Right lobe of liver (tissue), 6 donors: Measurements from ENCODE around the gene LIPM. TPM values are rescaled to one million over a fixed set of nuclear protein-coding genes. Genes with fewer than 3 reads are reported as not detected.

Experiments used
- ATAC-seq, 4 donors: fragments of 200-7000 bp; cut with Tn5 transposase; one replicate each; pipeline ENCODE4 v1.9.1; 2020; ENCODE audit warnings: mild to moderate bottlenecking in 4 of 4, moderate library complexity in 4 of 4
- DNase-seq, 3 donors: peaks; one replicate each; pipeline ENCODE4 v3.0.0-alpha.2; 2020
- H3K27ac ChIP-seq, 3 donors: fragments of 200-600 bp; one replicate each; pipeline ENCODE4 v1.8.0; 2022
- H3K27me3 ChIP-seq, 2 donors: fragments of 200-600 bp; one replicate each; pipeline ENCODE4 v1.8.0; 2022
- H3K36me3 ChIP-seq, 4 donors: fragments of 200-600 bp; sonication (generic) in 1 of 4; one replicate each; pipeline versions ENCODE4 v1.5.1 to v1.8.0; 2017 to 2022; ENCODE audit warnings: control low read depth in 1 of 4
- H3K4me1 ChIP-seq, 4 donors: fragments of 200-600 bp; sonication (generic) in 1 of 4; one replicate each; pipeline versions ENCODE4 v1.5.1 to v1.8.0; 2017 to 2022; ENCODE audit warnings: control low read depth in 1 of 4
- H3K4me3 ChIP-seq, 3 donors: fragments of 200-600 bp; one replicate each; pipeline ENCODE4 v1.8.0; 2022
- H3K9me3 ChIP-seq, 4 donors: fragments of 200-600 bp; sonication (generic) in 1 of 4; one replicate each; pipeline versions ENCODE4 v1.5.1 to v1.8.0; 2017 to 2022; ENCODE audit warnings: control low read depth in 1 of 4
- CTCF ChIP-seq, 4 donors: fragments of 200-600 bp in 3 of 4; fragments of 450-650 bp in 1 of 4; IDR thresholded peaks; one replicate each; pipeline versions ENCODE4 v1.5.1 to v1.8.0; 2016 to 2022; ENCODE audit warnings: antibody characterized with exemption in 4 of 4, mild to moderate bottlenecking in 2 of 4
- POLR2A ChIP-seq: fragments of 450-650 bp; IDR thresholded peaks from one replicate; pipeline ENCODE4 v1.6.1; 2017; ENCODE audit warnings: antibody characterized with exemption, mild to moderate bottlenecking
- WGBS: methylation state at CpG from one replicate; pipeline ENCODE4 v1.1.6; 2018; ENCODE audit warnings: low coverage, low lambda C conversion rate; ENCODE audit not compliant: insufficient coverage; ENCODE audit errors: missing lambda C conversion rate; 5-methylcytosine and 5-hydroxymethylcytosine counted together
- intact Hi-C, 2 donors: fragments of 100-400 bp; cut with DNase I; formaldehyde crosslinking; loops; one replicate each; pipeline versions ENCODE4 v1.11.2 to v1.14.1; 2022
- total RNA-seq, 6 experiments: library from RNA; depleted of rRNA in 2 of 6; stranded (reverse); fragments of >200 nt in 2 of 6; fragmentation: NEBNext Ultra II Directional in 3 of 6; extraction: Animal tissue kit (Norgen Biotek cat#: 25700) in 3 of 6; gene quantifications; one replicate each; pipeline versions ENCODE4 v1.1.0 to v1.2.4, GENCODE V29; 2016 to 2023
- donor health status: DM: no; HTN: yes; CAD: no.
- donor health status: DM: no; HTN: no; CAD: no.
- donor health status: DM: no; HTN: no; CAD: no.
- donor health status: DM: no; HTN: yes; CAD: no.
- donor health status: DM: no; HTN: yes; CAD: no.

LIPM gene
- total RNA-seq, 6 experiments from 2014 or later = not detected

GRCh38 chr10:88830643-88831268, 28.2 kb downstream of the LIPM start:
- H3K27me3 ChIP-seq = no peaks in the 10 kb centered on the region
- WGBS = 71% methylated on average over 9 of the region's 9 CpGs
- no peak overlapping the region for H3K27ac ChIP-seq
- no peaks in the 10 kb centered on the region for H3K9me3 ChIP-seq
- no peak overlapping the region for H3K4me3 ChIP-seq
- no peak for ATAC-seq
- TF ChIP-seq POLR2A (no peak), CTCF (IDR thresholded peaks at IDR 0.05) (no peak)
- no peaks in the 10 kb centered on the region for H3K36me3 ChIP-seq
- DNase-seq = no peak
- H3K4me1 ChIP-seq = peaks cover 0 to 10% (median 0%) of the 10 kb centered on the region in 4 donors
- intact Hi-C loops = loop anchor here in 1 of 2 donors (10.0 kb wide), 1 partner anchor 104 kb away; no protein-coding TSS in a partner anchor

- TF ChIP-seq POLR2A (no peak), CTCF (IDR thresholded peaks at IDR 0.05) (no peak)
- ATAC-seq (no peak), DNase-seq (no peak)
- no peaks in the 10 kb centered on the region for H3K36me3 ChIP-seq
- H3K27ac ChIP-seq = no peak overlapping the region
- intact Hi-C loops = loop anchor here in 1 of 2 donors (10.0 kb wide), 1 partner anchor 103 kb away; no protein-coding TSS in a partner anchor
- 64% methylated on average over 8 of the region's 8 CpGs for WGBS
- H3K4me1 ChIP-seq = peaks cover 0 to 12% (median 0%) of the 10 kb centered on the region in 4 donors
- no peaks in the 10 kb centered on the region for H3K9me3 ChIP-seq
- H3K4me3 ChIP-seq = no peak overlapping the region
- no peaks in the 10 kb centered on the region for H3K27me3 ChIP-seq
Observed at GRCh38 chr10:88831709-88832108, 29.2 kb downstream of the LIPM start.

- Histone ChIP-seq H3K9me3 (no peaks in the 10 kb centered on the region), H3K27me3 (no peaks in the 10 kb centered on the region), H3K4me3 (no peak overlapping the region), H3K36me3 (no peaks in the 10 kb centered on the region), H3K27ac (no peak overlapping the region), H3K4me1 (peaks cover 0 to 12% (median 0%) of the 10 kb centered on the region in 4 donors)
- intact Hi-C loops = loop anchor here in 1 of 2 donors (10.0 kb wide), 1 partner anchor 102 kb away; no protein-coding TSS in a partner anchor
- ATAC-seq (no peak), DNase-seq (no peak)
- TF ChIP-seq POLR2A = no peak
- no peak for TF ChIP-seq CTCF (IDR thresholded peaks at IDR 0.05)
Observed at GRCh38 chr10:88832376-88832775, 29.8 kb downstream of the LIPM start.

- H3K4me3 ChIP-seq = no peak overlapping the region
- H3K36me3 ChIP-seq = no peaks in the 10 kb centered on the region
- TF ChIP-seq POLR2A = no peak
- TF ChIP-seq CTCF (IDR thresholded peaks at IDR 0.05) = no peak
- ATAC-seq (no peak), DNase-seq (no peak)
- H3K9me3 ChIP-seq = no peaks in the 10 kb centered on the region
- H3K4me1 ChIP-seq = peaks cover 0 to 11% (median 0%) of the 10 kb centered on the region in 4 donors
- H3K27ac ChIP-seq = no peak overlapping the region
- intact Hi-C loops = loop anchor here in 1 of 2 donors (10.0 kb wide), 1 partner anchor 102 kb away; no protein-coding TSS in a partner anchor
- 89% methylated on average over 2 of the region's 2 CpGs for WGBS
- no peaks in the 10 kb centered on the region for H3K27me3 ChIP-seq
Observed at GRCh38 chr10:88833156-88833555, 30.6 kb downstream of the LIPM start.
